IPS-18a (cell line): Measurements from ENCODE around the gene RASL11A.
A peak's percentile ranks its signal among the peaks of the same experiment; 100 is the strongest.
"Not testable (repeated sequence)": the region's sequence is repeated elsewhere in the genome, so short reads cannot be mapped to it uniquely, and the experiment has no call there.

ENCODE experiments used
- H3K27ac ChIP-seq: one replicate; pipeline ENCODE4 v1.5.1; 2013; ENCODE audit warnings: low read length
- H3K27me3 ChIP-seq: one replicate; pipeline ENCODE4 v1.6.1; 2013; ENCODE audit warnings: mild to moderate bottlenecking, low read length; ENCODE audit not compliant: control insufficient read depth, insufficient read depth
- H3K36me3 ChIP-seq: one replicate; pipeline ENCODE4 v1.6.1; 2013; ENCODE audit warnings: low read depth, low read length; ENCODE audit not compliant: control insufficient read depth
- H3K4me1 ChIP-seq: one replicate; pipeline ENCODE4 v1.6.1; 2013; ENCODE audit warnings: low read depth, low read length; ENCODE audit not compliant: control insufficient read depth
- H3K4me3 ChIP-seq: one replicate; pipeline ENCODE4 v1.5.1; 2013; ENCODE audit warnings: low read length
- H3K9ac ChIP-seq: one replicate; pipeline ENCODE4 v1.6.1; 2013; ENCODE audit warnings: mild to moderate bottlenecking, low read length, moderate library complexity
- H3K9me3 ChIP-seq: one replicate; pipeline ENCODE4 v1.6.1; 2013; ENCODE audit warnings: low read depth, low read length; ENCODE audit not compliant: control insufficient read depth

Gene RASL11A, protein sequence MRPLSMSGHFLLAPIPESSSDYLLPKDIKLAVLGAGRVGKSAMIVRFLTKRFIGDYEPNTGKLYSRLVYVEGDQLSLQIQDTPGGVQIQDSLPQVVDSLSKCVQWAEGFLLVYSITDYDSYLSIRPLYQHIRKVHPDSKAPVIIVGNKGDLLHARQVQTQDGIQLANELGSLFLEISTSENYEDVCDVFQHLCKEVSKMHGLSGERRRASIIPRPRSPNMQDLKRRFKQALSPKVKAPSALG

DNA sequence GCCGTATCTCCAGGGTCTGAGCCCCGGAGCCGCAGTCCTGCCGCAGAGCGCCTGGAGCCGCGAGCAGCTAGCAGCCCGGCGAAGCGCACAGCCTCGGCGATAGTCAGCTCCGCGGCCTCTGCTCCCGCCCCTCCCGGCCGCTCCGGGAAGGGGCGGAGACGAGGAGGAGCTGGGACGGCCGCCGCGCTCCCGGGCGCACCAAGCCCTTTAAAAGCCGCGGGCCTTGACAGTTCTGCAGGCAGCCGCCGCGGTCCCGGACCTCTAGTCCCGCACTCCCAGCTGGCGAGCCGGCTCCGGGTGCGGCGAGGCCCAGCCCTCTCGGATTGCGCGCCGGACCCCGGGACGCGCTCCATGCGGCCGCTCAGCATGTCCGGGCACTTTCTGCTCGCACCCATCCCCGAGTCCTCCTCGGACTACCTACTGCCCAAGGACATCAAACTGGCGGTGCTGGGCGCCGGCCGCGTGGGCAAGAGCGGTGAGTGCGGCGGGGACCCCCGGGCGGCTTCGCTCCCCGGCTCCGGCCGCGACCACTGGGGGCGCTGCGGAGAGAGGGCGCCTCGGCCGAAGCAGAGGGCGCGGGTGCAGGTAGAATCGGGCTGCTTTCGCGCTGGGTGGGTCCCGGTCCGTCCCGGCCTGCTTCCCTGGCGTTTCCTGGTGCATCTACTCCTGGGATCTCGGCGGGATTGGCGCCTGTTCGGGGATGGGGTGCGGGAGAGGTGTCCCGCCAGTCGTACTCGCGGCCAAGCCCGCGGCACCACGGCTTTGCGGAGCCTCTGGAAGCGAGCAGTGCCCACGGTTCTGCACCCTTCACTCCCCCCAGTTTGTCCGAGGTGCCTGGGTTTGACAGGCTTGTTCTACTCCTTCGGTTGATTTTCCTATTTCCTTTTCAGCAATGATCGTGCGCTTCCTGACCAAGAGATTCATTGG is at the start of gene RASL11A:
RASL11A (plus strand) TSS at position 237 of the 927 bp plus-strand sequence; CDS start at position 352, 115 bp downstream.
- peaks cover 33% of the 10 kb centered on the region for H3K27me3 ChIP-seq
- H3K4me1 ChIP-seq: no peaks in the 10 kb centered on the region
- peak within 1 kb of the TSS; percentile 71 for H3K4me3 ChIP-seq
- peak within 1 kb of the TSS; percentile 46 for H3K9ac ChIP-seq
- H3K9me3 ChIP-seq: no peaks in the 10 kb centered on the region
- H3K27ac ChIP-seq: no peak within 1 kb of the TSS
- no peaks in the 10 kb centered on the region for H3K36me3 ChIP-seq

DNA sequence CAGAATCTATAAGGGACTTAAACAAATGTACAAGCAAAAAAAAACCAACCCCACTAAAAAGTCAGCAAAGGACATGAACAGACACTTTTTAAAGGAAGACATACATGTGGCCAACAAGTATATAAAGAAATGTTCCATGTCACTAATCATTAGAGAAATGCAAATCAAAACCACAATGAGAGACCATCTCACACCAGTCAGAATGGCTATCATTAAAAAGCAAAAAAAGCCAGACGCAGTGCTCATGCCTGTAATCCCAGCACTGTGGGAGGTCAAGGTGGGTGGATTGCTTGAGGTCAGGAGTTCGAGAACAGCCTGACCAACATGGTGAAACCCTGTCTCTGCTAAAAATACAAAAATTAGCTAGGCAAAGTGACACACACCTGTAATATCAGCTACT is 48.5 kb upstream of the RASL11A start:
- not testable (repeated sequence) for H3K9me3 ChIP-seq, H3K9ac ChIP-seq, H3K27ac ChIP-seq, H3K36me3 ChIP-seq, H3K4me3 ChIP-seq, H3K4me1 ChIP-seq
- peaks cover 35% of the 10 kb centered on the region for H3K27me3 ChIP-seq

GRCh38 chr13:27226991-27227390 is 43.6 kb upstream of the RASL11A start:
- H3K36me3 ChIP-seq: no peaks in the 10 kb centered on the region
- H3K9me3 ChIP-seq: peaks cover 6% of the 10 kb centered on the region
- no peak overlapping the region for H3K27ac ChIP-seq
- no peak overlapping the region for H3K9ac ChIP-seq
- H3K27me3 ChIP-seq: peaks cover 35% of the 10 kb centered on the region
- H3K4me3 ChIP-seq: no peak overlapping the region
- H3K4me1 ChIP-seq: no peaks in the 10 kb centered on the region

- Histone ChIP-seq H3K27ac (no peak overlapping the region), H3K4me1 (no peaks in the 10 kb centered on the region), H3K9ac (no peak overlapping the region)
Measured at GRCh38 chr13:27228131-27228530, 42.5 kb upstream of the RASL11A start.

DNA sequence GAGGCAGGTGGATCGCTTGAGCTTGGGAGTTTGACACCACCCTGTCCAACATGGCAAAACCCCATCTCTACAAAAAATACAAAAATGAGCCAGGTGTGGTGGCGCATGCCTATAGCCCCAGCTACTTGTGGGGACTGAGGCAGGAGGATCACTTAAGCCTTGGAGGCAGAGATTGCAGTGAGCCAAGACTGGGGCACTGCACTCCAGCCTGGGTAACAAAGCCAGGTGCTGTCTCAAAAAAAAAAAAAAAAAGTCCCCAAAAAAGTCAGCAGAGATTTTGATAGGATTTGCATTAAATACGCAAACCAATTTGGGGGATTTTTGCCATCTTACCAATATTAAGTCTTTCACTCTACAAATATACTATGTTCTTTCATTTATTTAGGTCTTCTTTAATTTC is 41.0 kb upstream of the RASL11A start:
- H3K4me1 ChIP-seq: no peaks in the 10 kb centered on the region
- H3K9ac ChIP-seq: no peak overlapping the region
- no peak overlapping the region for H3K27ac ChIP-seq
- peaks cover 6% of the 10 kb centered on the region for H3K9me3 ChIP-seq
- no peak overlapping the region for H3K4me3 ChIP-seq
- no peaks in the 10 kb centered on the region for H3K36me3 ChIP-seq
- H3K27me3 ChIP-seq: peaks cover 14% of the 10 kb centered on the region

More at GRCh38 chr13:27228131-27228530, 42.5 kb upstream of the RASL11A start:
- peaks cover 6% of the 10 kb centered on the region for H3K9me3 ChIP-seq
- H3K27me3 ChIP-seq: peaks cover 24% of the 10 kb centered on the region
- H3K4me3 ChIP-seq: no peak overlapping the region
- H3K36me3 ChIP-seq: no peaks in the 10 kb centered on the region

DNA sequence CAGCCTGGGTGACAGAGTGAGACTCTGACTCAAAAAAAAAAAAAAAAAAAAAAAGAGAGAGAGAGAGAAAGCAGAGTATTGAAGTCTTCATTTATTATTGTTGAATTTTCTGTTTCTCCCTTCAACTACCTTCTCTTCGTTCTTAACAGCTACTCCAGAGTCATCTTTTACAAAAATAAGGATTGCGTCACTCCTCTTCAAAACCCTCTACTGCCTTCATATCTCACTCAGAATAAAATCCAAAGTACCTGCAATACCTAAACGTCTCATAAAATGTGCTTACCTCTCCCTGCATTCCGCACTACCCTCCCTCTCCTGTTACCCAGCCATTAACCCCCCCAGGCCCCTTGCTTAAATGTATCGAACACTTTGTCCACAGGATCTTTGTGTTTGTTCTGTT is 36.7 kb upstream of the RASL11A start:
- H3K4me3 ChIP-seq: no peak overlapping the region

GRCh38 chr13:27236478-27236877 is 34.2 kb upstream of the RASL11A start:
- Histone ChIP-seq H3K36me3 (no peaks in the 10 kb centered on the region), H3K9me3 (no peaks in the 10 kb centered on the region), H3K4me3 (no peak overlapping the region), H3K27ac (no peak overlapping the region), H3K9ac (peak overlapping the region; percentile 9), H3K4me1 (no peaks in the 10 kb centered on the region), H3K27me3 (no peaks in the 10 kb centered on the region)

More for the DNA sequence above, 36.7 kb upstream of the RASL11A start:
- Histone ChIP-seq H3K4me1 (no peaks in the 10 kb centered on the region), H3K27ac (no peak overlapping the region), H3K9me3 (no peaks in the 10 kb centered on the region), H3K9ac (no peak overlapping the region), H3K36me3 (no peaks in the 10 kb centered on the region), H3K27me3 (no peaks in the 10 kb centered on the region)

GRCh38 chr13:27242702-27243101 is 27.9 kb upstream of the RASL11A start:
- Histone ChIP-seq H3K4me3 (no peak overlapping the region), H3K4me1 (peaks cover 21% of the 10 kb centered on the region), H3K9ac (no peak overlapping the region), H3K27me3 (no peaks in the 10 kb centered on the region), H3K27ac (no peak overlapping the region), H3K36me3 (no peaks in the 10 kb centered on the region), H3K9me3 (no peaks in the 10 kb centered on the region)

DNA sequence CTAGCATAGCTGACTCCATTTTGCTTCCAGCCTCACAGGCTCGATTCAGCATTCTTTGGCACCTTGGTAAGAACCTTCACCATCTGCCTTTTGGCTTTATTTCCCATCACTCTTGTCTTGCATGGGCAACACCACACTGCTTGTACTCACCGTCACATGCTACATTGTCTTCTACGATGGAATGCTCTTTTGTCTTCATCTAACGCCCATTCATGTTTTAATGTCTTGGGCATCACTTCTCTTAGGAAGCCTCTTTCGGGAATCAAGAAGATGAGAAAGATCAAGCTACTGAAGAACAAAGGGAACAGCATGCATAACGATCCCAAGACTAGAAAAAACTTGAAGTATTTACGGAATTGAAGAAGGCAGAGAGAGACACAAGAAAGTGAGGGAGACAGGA is 25.0 kb upstream of the RASL11A start:
- H3K9ac ChIP-seq: peak overlapping the region; percentile 28
- peak overlapping the region; percentile 31 for H3K27ac ChIP-seq
- H3K9me3 ChIP-seq: no peaks in the 10 kb centered on the region
- H3K4me3 ChIP-seq: no peak overlapping the region
- peaks cover 21% of the 10 kb centered on the region for H3K4me1 ChIP-seq
- no peaks in the 10 kb centered on the region for H3K27me3 ChIP-seq
- no peaks in the 10 kb centered on the region for H3K36me3 ChIP-seq

DNA sequence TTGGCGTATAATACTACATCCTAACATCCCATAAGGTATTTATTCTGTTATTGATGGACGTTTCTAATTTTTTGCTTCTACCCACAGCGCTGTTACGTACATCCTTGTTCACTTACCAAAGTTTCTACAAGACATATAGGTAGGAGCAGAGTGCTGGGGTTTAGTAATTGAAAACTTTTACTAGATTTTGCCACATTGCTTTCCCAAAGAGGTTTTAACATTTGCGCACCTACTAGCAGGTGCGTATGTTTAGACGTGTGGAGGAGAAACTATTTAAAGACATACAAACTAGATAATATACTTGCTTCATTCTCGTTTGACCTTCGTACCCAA is 19.8 kb upstream of the RASL11A start:
- Histone ChIP-seq H3K9me3 (no peaks in the 10 kb centered on the region), H3K27ac (peak overlapping the region; percentile 95), H3K36me3 (peaks cover 30% of the 10 kb centered on the region), H3K9ac (peak overlapping the region; percentile 100), H3K27me3 (no peaks in the 10 kb centered on the region), H3K4me3 (peak overlapping the region; percentile 99), H3K4me1 (peaks cover 17% of the 10 kb centered on the region)

DNA sequence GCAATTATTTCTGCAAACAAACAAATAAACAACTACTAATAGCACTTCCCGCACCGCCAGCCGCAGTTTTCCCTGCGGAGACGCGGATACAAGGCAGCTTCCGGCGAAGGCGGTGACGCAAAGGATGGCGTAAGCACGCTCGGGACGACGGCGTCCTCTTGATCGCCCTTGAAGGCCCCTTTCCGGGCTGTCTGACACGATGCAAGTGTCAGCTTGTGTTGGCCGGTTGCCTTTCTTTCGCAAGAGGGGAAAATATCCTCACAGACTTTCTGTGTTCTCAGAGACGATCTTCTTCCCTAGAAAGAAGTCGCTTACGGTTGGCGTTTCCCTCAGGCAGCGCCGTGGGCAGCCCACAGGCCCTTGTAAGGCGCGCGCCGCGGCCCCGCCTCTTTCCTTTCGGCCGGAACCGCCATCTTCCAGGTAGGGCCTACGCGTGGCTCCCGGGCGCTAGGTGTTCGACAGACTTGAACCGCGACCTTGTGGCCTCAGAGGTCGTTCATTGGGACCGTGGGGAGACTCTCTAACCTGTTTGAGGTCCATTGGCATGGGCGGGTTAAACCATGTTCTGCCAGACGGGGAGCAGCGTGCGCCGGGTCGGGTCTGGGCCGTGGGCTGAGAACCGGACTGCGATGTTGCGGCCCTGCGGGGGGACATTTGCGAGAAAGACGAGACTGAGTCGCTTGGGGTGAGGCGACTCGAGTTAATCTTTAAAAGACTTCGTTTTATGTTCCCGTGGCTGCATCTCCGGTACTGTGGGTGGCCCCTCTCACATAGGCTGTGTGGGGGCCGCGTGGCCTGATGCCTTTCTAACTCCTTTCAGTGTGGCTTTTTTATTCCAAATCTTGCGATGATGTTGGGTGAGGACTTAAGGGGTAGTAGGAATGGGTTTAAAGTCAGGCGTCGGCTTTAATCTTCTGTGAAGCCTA is 19.2 kb upstream of the RASL11A start, which contains the start of gene RPL21:
RPL21 (plus strand) TSS at position 393 of the 926 bp plus-strand sequence. CDS start 2,219 bp downstream, outside the sequence.
- H3K36me3 ChIP-seq: peaks cover 36% of the 10 kb centered on the region
- H3K27ac ChIP-seq: peak within 1 kb of the TSS; percentile 95
- no peaks in the 10 kb centered on the region for H3K9me3 ChIP-seq
- H3K27me3 ChIP-seq: no peaks in the 10 kb centered on the region
- H3K4me1 ChIP-seq: peaks cover 11% of the 10 kb centered on the region
- peak within 1 kb of the TSS; percentile 100 for H3K9ac ChIP-seq
- H3K4me3 ChIP-seq: peak within 1 kb of the TSS; percentile 99
